Uterus (tissue), 4 donors: ENCODE results near the gene CERS6. TPM values are rescaled to one million over a fixed set of nuclear protein-coding genes. Genes with fewer than 3 reads are reported as not detected.

ENCODE experiments used
- DNase-seq, 2 donors: peaks; one replicate each; pipeline ENCODE4 v3.0.0-alpha.2; 2019 to 2020
- H3K27ac ChIP-seq, 2 donors: fragments of 200-600 bp; sonication (generic); 1 replicate in 1 of 2; 2 replicates in 1 of 2; pipeline ENCODE4 v1.5.1; 2016 to 2018
- H3K27me3 ChIP-seq, 2 donors: fragments of 200-600 bp; sonication (generic); one replicate each; pipeline ENCODE4 v1.5.1; 2018 to 2019; ENCODE audit warnings: control low read depth in 1 of 2
- H3K36me3 ChIP-seq, 2 donors: fragments of 200-600 bp; sonication (generic); one replicate each; pipeline ENCODE4 v1.5.1; 2019; ENCODE audit warnings: control low read depth in 1 of 2
- H3K4me1 ChIP-seq, 2 donors: fragments of 200-600 bp; sonication (generic); one replicate each; pipeline ENCODE4 v1.5.1; 2018 to 2019; ENCODE audit warnings: control low read depth in 1 of 2
- H3K4me3 ChIP-seq, 2 donors: fragments of 200-600 bp; sonication (generic); 1 replicate in 1 of 2; 2 replicates in 1 of 2; pipeline ENCODE4 v1.5.1; 2018 to 2019; ENCODE audit warnings: mild to moderate bottlenecking in 1 of 2
- H3K9me3 ChIP-seq, 2 donors: fragments of 200-600 bp; sonication (generic); one replicate each; pipeline ENCODE4 v1.5.1; 2019; ENCODE audit warnings: control low read depth in 1 of 2
- POLR2A ChIP-seq, 2 donors: fragments of 450-650 bp; IDR thresholded peaks; one replicate each; pipeline ENCODE4 v1.6.1; 2016; ENCODE audit warnings: antibody characterized with exemption in 2 of 2, mild to moderate bottlenecking in 1 of 2, moderate library complexity in 1 of 2
- intact Hi-C: fragments of 100-400 bp; cut with DNase I; formaldehyde crosslinking; loops from one replicate; pipeline ENCODE4 v1.15.1; 2023; ENCODE audit warnings: low total_unique reads
- total RNA-seq, 4 donors: library from RNA; depleted of rRNA in 3 of 4; stranded (reverse); fragments of >200 nt in 3 of 4; gene quantifications; one replicate each; pipeline versions ENCODE4 v1.1.0 to v1.2.4, GENCODE V29; 2014 to 2023
- TF ChIP-seq, protein P1 (sequence below), 4 experiments: fragments of 200-600 bp in 2 of 4; fragments of 450-650 bp in 2 of 4; sonication (generic) in 2 of 4; IDR thresholded peaks; one replicate each; pipeline ENCODE4 v1.5.1; 2016 to 2019; ENCODE audit warnings: antibody characterized with exemption in 4 of 4, mild to moderate bottlenecking in 2 of 4, moderate library complexity in 1 of 4
- donor health status: DM: yes; HTN: yes; CAD: no.

Gene CERS6
- total RNA-seq, 4 donors from 2014 or later, result 20.0 to 47.2 (median 26.6) TPM

DNA sequence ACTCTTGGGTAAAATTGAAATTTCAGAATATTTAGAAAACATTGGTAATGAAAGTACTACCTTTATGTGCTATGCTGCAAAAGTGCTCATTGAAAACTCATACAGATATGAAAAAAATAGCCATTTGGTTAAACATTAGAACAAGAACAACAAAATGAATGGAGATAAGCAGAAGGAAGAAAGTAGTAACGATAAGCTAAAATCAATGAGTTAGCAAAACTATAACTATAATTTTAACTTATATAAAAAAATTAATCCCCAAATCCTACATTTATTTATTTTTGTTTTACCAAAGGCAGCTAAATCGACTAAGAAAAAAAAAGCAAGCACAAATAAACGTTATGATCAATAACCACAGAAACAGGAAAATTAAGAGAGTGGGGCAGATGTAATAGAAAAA, 99.2 kb downstream of the CERS6 start:
- Histone ChIP-seq H3K4me3 (no peak overlapping the region), H3K27ac (no peak overlapping the region), H3K36me3 (no peaks in the 10 kb centered on the region), H3K9me3 (no peaks in the 10 kb centered on the region), H3K4me1 (no peaks in the 10 kb centered on the region), H3K27me3 (no peaks in the 10 kb centered on the region)
- intact Hi-C loops, result no loop called here
- no peak for DNase-seq
- no peak for TF ChIP-seq POLR2A (IDR thresholded peaks at IDR 0.05)
- TF ChIP-seq, protein P1, sequence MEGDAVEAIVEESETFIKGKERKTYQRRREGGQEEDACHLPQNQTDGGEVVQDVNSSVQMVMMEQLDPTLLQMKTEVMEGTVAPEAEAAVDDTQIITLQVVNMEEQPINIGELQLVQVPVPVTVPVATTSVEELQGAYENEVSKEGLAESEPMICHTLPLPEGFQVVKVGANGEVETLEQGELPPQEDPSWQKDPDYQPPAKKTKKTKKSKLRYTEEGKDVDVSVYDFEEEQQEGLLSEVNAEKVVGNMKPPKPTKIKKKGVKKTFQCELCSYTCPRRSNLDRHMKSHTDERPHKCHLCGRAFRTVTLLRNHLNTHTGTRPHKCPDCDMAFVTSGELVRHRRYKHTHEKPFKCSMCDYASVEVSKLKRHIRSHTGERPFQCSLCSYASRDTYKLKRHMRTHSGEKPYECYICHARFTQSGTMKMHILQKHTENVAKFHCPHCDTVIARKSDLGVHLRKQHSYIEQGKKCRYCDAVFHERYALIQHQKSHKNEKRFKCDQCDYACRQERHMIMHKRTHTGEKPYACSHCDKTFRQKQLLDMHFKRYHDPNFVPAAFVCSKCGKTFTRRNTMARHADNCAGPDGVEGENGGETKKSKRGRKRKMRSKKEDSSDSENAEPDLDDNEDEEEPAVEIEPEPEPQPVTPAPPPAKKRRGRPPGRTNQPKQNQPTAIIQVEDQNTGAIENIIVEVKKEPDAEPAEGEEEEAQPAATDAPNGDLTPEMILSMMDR (IDR thresholded peaks at IDR 0.05), result no peak

DNA sequence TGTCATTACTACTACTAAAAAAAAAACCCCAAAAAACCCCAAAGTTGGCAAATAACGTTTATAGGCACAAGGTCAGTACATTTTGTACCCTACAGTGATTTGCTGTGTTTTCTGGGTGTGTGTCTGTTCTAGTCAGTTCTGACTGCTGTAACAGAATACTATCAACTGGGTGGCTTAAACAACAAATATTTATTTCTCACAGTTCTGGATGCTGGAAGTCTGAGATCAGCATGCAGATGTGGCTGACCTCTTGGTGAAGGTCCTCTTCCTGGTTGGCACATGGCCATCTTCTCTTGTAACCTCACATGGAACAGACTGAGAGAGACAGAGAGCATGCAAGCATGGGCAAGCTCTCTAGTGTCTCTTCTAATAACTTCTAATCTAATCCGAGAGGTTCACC, 103.1 kb downstream of the CERS6 start:
- no peaks in the 10 kb centered on the region for H3K27me3 ChIP-seq
- TF ChIP-seq, protein P1 (IDR thresholded peaks at IDR 0.05), result no peak
- TF ChIP-seq POLR2A (IDR thresholded peaks at IDR 0.05), result no peak
- H3K4me3 ChIP-seq, result no peak overlapping the region
- intact Hi-C loops, result no loop called here
- no peaks in the 10 kb centered on the region for H3K36me3 ChIP-seq
- DNase-seq, result no peak
- no peaks in the 10 kb centered on the region for H3K9me3 ChIP-seq
- peaks cover 0 to 3% of the 10 kb centered on the region in 2 donors for H3K4me1 ChIP-seq
- no peak overlapping the region for H3K27ac ChIP-seq

DNA sequence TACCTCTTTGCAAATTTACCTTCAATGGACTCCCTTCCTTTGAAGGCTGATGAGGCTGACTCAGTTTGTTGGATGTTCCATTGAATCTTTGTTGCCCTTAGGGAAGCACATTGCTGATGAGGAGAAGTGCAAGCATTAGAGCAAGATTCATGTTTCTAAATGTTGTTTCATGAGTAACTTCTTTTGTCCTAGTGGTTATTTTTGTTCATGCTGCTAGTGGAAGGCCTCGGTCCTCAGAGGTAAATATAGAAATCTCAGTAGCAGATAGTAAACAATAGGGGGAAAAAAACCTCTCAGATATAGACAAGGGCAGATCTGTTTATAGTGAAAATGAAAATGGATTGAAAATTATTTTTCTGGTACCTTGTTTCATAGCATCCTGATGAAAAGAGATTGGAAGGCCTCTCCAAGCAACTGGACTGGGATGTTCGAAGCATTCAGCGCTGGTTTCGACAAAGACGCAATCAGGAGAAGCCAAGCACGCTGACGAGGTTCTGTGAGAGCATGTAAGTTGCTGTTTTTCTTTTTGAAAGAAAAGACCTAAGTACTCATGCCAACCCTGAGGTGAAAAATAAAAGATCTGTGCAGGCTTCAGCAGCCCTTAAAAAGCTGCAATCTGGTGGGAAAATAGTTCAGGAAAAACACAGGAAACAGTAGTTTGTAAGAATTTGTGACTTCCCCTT, 104.9 kb downstream of the CERS6 start:
- Histone ChIP-seq H3K36me3 (no peaks in the 10 kb centered on the region), H3K27ac (no peak overlapping the region), H3K9me3 (no peaks in the 10 kb centered on the region), H3K4me1 (peaks cover 0 to 8% of the 10 kb centered on the region in 2 donors), H3K27me3 (no peaks in the 10 kb centered on the region), H3K4me3 (no peak overlapping the region)
- intact Hi-C loops, result no loop called here
- no peak for DNase-seq
- TF ChIP-seq POLR2A (IDR thresholded peaks at IDR 0.05), result no peak
- TF ChIP-seq, protein P1 (IDR thresholded peaks at IDR 0.05), result no peak

DNA sequence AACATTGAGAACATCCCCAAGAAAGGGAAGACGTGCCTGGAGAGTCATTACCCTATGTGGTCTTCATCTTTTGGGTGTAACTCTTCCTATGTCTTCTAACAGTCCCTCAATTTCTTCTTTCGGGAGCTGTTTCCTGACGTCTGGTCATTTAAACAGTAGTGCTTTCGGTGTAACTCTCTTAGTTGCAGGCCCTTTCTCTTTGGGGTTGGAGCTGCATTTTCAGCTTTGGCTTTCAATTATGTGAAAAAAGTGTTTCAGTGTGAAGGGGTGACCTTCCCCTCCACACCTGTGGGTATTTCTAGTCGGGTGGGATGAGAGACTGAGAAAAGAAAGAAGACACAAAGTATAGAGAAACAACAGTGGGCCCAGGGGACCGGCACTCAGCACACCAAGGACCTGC, 105.9 kb downstream of the CERS6 start:
- no peaks in the 10 kb centered on the region for H3K27me3 ChIP-seq
- DNase-seq, result no peak
- no peak overlapping the region for H3K27ac ChIP-seq
- peaks cover 0 to 8% of the 10 kb centered on the region in 2 donors for H3K4me1 ChIP-seq
- intact Hi-C loops, result no loop called here
- no peak overlapping the region for H3K4me3 ChIP-seq
- H3K9me3 ChIP-seq, result no peaks in the 10 kb centered on the region
- no peak for TF ChIP-seq POLR2A (IDR thresholded peaks at IDR 0.05)
- TF ChIP-seq, protein P1 (IDR thresholded peaks at IDR 0.05), result no peak
- no peaks in the 10 kb centered on the region for H3K36me3 ChIP-seq

DNA sequence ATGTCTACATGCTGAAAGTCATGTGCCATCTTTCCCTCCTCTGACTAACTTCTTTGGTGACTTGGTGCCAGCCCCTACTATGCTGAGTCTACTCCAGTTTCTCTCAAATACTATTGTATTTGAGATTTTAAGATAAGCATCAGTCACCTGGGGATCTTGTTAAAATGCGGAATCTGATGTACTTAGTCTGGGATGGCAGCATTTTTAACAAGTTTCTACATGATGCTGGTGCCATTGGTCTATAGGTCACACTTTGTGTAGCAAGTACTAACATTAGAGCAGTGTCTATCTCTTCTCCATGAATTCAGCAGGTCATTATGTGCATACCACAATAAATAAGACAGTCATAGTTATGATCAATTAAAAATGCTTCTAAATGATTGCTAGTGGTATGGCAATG, 106.9 kb downstream of the CERS6 start:
- intact Hi-C loops, result no loop called here
- DNase-seq, result no peak
- no peak overlapping the region for H3K27ac ChIP-seq
- H3K36me3 ChIP-seq, result no peaks in the 10 kb centered on the region
- TF ChIP-seq, protein P1 (IDR thresholded peaks at IDR 0.05), result no peak
- TF ChIP-seq POLR2A (IDR thresholded peaks at IDR 0.05), result no peak
- H3K9me3 ChIP-seq, result no peaks in the 10 kb centered on the region
- H3K4me1 ChIP-seq, result peaks cover 0 to 8% of the 10 kb centered on the region in 2 donors
- H3K4me3 ChIP-seq, result no peak overlapping the region
- no peaks in the 10 kb centered on the region for H3K27me3 ChIP-seq
